Spleen (tissue), 7 donors: ENCODE data around the gene SSTR3.

Experiments
- POLR2A ChIP-seq, 3 donors: fragments of 450-650 bp; IDR thresholded peaks; one replicate each; pipeline ENCODE4 v1.5.1; 2017; ENCODE audit warnings: antibody characterized with exemption in 3 of 3, mild to moderate bottlenecking in 1 of 3
- POLR2AphosphoS5 ChIP-seq, 3 donors: sonication (generic); formaldehyde crosslinking; IDR thresholded peaks; one replicate each; pipeline ENCODE4 v1.5.1; 2017; ENCODE audit warnings: antibody characterized with exemption in 3 of 3
- TF ChIP-seq, protein P1 (sequence below), 11 experiments: fragments of 200-600 bp in 7 of 11; fragments of 450-650 bp in 4 of 11; sonication (generic) in 4 of 11; IDR thresholded peaks in 8 of 11; conservative IDR thresholded peaks in 3 of 11; 1 replicate in 7 of 11; 2 replicates in 4 of 11; pipeline versions ENCODE4 v1.4.0 to v1.8.0; 2016 to 2021; ENCODE audit warnings: antibody characterized with exemption in 11 of 11, inconsistent platforms in 4 of 11, mild to moderate bottlenecking in 1 of 11
- donor health status: DM: no; HTN: no; CAD: no; lungs with moderate emphysema.
- donor health status: DM: no; HTN: no; CAD: no.
- donor health status: DM: no; HTN: no; CAD: no.

DNA sequence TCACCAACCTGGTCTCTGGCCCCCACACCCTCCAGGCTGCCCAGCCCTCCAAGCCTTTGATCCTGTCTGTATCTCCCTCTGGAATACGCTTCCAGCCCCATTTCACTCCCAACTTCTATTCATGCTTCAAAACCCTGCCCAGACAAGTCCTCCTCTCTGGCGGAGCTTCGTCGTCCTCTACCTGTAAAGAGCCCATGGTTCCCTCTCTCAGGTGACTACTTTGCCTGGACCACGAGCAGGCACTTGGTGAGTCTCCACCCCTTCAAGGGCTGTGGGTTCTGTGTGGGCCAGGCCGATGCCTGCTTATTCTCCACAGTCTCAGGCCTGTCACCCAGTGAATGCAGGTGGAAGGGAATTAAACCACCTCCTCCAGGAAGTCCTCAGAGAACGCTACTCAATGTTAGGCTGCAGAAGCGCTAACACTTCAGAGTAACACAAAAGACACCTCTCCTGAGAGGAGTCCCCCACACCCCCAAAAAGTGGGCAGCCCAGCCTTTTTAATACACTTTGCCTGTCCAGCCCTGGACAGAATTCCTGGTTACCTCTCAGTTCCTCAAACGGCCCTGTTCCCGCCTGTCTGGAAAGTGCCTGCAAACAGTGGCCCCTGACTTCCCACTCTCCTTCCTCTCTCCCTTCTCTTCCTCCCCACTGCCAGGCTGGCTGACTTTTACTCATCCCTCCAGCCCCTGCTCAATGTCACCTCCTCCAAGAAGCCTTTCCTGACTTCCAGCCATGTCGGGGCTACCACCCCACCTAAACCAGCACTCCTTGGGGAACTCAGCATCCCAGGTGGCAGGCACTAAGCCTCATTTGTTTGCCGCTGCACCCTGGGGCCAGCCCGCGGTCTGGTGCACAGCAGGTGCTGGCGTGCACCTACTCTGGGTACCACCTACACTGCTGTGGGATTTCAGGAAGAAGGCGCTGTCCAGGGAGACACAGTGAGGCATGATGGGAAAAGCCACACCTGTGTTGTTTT, 22.7 kb upstream of the SSTR3 start:
- TF ChIP-seq, protein P1, sequence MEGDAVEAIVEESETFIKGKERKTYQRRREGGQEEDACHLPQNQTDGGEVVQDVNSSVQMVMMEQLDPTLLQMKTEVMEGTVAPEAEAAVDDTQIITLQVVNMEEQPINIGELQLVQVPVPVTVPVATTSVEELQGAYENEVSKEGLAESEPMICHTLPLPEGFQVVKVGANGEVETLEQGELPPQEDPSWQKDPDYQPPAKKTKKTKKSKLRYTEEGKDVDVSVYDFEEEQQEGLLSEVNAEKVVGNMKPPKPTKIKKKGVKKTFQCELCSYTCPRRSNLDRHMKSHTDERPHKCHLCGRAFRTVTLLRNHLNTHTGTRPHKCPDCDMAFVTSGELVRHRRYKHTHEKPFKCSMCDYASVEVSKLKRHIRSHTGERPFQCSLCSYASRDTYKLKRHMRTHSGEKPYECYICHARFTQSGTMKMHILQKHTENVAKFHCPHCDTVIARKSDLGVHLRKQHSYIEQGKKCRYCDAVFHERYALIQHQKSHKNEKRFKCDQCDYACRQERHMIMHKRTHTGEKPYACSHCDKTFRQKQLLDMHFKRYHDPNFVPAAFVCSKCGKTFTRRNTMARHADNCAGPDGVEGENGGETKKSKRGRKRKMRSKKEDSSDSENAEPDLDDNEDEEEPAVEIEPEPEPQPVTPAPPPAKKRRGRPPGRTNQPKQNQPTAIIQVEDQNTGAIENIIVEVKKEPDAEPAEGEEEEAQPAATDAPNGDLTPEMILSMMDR (IDR thresholded peaks at IDR 0.05 in 8 of 11, conservative IDR thresholded peaks at IDR 0.05 in 3 of 11): no peak
- no peak for TF ChIP-seq POLR2A (IDR thresholded peaks at IDR 0.05)
- peak in 2 of 3 donors; percentile 56 to 68 for TF ChIP-seq POLR2AphosphoS5 (IDR thresholded peaks at IDR 0.05)
